Measurements from ENCODE around the gene PSMD3. TPM values are rescaled to one million over a fixed set of nuclear protein-coding genes. Genes with fewer than 3 reads are reported as not detected.

Gene PSMD3
- total RNA-seq, 2 donors from 2014 or later: 69.0 to 92.8 TPM

DNA sequence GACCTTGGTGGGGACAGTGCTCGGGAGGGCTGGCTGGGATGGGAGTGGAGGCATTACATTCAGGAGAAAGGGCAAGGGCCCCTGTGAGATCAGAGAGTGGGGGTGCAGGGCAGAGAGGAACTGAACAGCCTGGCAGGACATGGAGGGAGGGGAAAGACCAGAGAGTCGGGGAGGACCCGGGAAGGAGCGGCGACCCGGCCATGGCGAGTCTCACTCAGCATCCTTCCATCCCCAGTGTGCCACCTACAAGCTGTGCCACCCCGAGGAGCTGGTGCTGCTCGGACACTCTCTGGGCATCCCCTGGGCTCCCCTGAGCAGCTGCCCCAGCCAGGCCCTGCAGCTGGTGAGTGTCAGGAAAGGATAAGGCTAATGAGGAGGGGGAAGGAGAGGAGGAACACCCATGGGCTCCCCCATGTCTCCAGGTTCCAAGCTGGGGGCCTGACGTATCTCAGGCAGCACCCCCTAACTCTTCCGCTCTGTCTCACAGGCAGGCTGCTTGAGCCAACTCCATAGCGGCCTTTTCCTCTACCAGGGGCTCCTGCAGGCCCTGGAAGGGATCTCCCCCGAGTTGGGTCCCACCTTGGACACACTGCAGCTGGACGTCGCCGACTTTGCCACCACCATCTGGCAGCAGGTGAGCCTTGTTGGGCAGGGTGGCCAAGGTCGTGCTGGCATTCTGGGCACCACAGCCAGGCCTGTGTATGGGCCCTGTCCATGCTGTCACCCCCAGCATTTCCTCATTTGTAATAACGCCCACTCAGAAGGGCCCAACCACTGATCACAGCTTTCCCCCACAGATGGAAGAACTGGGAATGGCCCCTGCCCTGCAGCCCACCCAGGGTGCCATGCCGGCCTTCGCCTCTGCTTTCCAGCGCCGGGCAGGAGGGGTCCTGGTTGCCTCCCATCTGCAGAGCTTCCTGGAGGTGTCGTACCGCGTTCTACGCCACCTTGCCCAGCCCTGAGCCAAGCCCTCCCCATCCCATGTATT lies 35.7 kb downstream of the PSMD3 start:
- DNase-seq: no peak
- ATAC-seq: no peak

DNA sequence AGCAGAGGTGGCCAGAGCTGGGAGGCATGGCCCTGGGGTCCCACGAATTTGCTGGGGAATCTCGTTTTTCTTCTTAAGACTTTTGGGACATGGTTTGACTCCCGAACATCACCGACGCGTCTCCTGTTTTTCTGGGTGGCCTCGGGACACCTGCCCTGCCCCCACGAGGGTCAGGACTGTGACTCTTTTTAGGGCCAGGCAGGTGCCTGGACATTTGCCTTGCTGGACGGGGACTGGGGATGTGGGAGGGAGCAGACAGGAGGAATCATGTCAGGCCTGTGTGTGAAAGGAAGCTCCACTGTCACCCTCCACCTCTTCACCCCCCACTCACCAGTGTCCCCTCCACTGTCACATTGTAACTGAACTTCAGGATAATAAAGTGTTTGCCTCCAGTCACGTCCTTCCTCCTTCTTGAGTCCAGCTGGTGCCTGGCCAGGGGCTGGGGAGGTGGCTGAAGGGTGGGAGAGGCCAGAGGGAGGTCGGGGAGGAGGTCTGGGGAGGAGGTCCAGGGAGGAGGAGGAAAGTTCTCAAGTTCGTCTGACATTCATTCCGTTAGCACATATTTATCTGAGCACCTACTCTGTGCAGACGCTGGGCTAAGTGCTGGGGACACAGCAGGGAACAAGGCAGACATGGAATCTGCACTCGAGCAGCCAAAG lies 36.9 kb downstream of the PSMD3 start:
- no peak for ATAC-seq
- peak; percentile 48 for DNase-seq
- intact Hi-C loops (cut with DNase I): loop anchor here (5.0 to 10.0 kb wide), 3 partner anchors 160 to 267 kb away; partner anchors contain the start of genes CDC6 (in 1 of the 2) and RAPGEFL1 (in 1 of the 2)

More for the DNA sequence above, 35.7 kb downstream of the PSMD3 start:
- intact Hi-C loops (cut with DNase I): loop anchor here (5.0 to 10.0 kb wide), 3 partner anchors 161 to 269 kb away; partner anchors contain the start of genes CDC6 (in 1 of the 2) and RAPGEFL1 (in 1 of the 2)

DNA sequence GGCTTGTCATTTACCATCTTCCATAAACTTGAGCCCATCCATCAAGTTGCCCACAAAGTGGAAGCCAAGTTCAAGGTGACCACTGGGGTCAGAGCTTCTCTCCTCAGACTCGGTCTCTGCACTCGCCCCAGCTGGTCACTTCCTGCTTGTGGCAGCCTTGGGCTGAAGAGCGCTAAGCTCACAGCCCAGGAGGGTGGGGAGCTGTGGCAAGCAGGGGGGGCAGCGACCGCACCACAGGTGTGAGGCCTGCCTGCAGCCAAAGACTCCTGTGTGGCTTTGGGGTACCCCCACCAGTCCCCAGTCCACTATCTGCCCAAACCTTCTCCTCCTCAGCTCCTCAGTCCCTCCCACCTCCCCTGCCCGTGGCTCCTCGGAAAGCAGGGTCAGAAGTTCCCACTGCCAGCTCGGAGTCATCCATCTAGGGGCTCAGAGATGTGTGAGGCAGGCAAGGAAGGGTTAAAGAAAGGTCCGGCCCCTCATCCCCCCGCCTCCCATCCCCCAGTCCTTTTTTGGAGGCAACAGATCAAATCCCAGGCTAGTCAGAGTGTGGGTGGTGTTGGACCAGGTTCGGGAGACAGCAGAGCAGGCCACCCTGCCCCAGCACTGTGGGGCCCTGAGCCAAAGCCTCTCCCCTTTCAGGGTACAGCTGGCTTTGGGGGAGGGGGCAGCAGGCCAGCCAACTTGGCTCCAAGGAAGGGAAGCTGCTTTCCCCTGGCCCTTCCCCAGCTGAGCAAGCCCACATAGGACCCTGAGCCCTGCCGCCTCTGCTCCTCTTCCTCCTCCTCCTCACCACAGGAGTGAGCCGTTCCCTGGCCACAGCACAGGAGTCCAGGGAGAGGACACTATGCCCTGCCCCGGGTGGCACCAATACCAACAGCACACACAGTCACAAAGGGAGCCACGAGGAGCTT lies 37.9 kb downstream of the PSMD3 start:
- intact Hi-C loops (cut with DNase I): loop anchor here (5.0 to 10.0 kb wide), 3 partner anchors 159 to 266 kb away; partner anchors contain the start of genes CDC6 (in 1 of the 2) and RAPGEFL1 (in 1 of the 2)
- ATAC-seq (peak; percentile 32 to 39), DNase-seq (peak; percentile 63)

DNA sequence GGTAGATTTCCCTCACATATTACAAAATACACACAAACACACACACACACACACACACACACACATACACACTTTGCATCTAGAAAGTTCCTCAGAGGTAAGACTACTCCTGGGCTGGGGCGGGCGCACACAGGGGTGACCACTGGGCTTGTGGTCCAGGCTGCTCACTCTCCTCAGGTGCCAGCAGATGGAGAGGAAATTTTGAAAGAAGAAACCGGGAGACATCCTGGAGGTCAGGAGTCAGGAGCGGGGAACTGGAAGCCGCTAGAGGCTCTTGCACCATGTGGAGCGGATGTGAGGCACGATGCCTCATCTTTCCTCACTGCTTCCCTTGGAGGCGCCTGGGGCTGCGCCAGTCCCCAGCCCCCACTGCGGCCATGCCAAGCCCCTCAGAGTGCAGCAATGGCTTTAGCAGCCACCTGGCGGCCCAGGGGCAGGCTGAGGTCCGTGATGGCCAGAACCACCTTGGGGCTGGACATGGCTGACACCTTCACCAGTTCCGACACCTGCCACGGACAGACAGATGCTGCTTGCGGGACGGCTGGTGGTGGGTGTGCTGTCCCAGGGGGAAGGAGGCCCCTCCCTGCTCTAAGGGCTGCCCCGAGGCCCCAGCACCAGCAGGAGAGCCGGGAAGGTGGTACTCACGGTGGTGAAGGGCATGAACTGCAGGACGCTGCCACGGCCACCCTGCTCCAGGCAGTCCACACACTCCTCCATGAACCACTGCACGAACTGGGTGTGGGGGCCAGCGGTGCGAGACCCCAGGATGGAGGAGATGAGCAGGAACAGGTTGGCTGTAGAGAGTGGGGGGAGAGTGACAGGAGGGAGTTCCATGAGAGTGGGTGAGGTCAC lies 38.8 kb downstream of the PSMD3 start:
- peak in 1 of 2 donors; percentile 11 for ATAC-seq
- intact Hi-C loops (cut with DNase I): loop anchor here (5.0 to 10.0 kb wide), 3 partner anchors 158 to 265 kb away; partner anchors contain the start of genes CDC6 (in 1 of the 2) and RAPGEFL1 (in 1 of the 2)

DNA sequence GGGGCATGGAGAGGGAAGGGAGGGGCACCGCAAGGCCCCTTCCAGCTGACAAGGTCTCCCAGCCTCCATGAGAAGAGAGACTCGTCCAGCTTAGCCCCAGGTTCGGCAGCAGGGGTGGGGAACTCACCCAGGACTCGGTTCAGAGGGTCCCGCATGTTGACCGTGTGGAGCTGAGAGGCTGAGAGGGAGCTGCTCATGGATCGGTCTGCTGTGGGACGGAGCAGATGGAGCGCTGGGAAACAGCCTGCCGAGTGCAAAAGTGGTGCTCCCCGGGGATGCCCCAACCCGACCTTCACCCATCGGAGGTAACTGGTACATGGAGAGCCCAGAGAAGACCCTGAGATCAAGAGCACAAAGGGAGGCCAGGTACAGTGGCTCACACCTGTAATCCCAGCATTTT lies 39.5 kb downstream of the PSMD3 start:
- intact Hi-C loops (cut with DNase I): no loop called here
- no peak for ATAC-seq
- DNase-seq: no peak

More for the DNA sequence above, 38.8 kb downstream of the PSMD3 start:
- DNase-seq: peak; percentile 48

DNA sequence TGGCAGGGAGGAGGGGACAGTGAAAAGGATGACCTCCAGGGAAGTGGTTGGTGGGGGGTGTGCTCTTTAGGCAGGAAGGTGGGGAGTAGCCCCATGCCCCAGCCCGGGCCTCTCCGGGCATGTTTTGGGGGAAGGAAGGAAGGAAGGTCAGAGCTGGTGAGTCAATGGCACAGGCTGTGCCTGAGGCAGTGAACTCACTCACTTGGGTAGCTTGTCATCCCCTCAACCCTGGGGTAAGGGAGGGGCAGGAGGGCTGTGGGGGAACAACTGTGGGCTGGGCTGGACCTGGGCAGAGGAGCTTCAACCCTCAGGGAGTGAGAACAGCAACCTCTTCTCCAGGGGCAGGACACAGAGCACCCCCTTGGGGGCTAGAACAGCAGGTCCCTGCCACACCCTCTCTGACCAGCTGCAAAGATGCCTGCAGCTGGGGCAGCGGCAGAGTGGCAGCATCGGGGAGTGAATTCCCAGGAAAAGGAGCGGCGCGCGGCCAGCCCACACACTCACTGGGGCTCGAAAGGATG lies 40.9 kb downstream of the PSMD3 start:
- peak; percentile 50 for DNase-seq
- intact Hi-C loops (cut with DNase I): no loop called here
- peak; percentile 3 to 20 for ATAC-seq

DNA sequence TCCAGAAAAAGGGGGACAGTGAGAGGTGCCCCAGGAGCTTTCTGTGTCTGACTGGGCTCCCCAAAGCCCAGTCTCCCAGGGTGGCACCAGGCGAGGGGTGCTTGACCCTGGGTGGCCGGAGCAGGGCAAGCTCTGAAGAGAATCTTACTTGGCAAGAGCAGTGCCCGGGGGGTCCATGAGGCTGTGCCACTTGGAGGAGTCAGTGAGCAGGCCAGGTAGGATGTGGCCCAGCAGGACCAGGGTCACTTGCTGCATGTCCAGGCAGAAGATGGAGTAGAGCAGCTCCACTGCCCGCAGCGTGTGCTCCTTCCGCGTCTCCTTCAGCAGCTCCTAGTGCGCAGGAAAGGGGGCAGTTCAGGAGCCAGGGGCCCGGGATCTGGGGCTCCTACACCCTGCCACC lies 41.9 kb downstream of the PSMD3 start:
- intact Hi-C loops (cut with DNase I): no loop called here
- ATAC-seq (no peak), DNase-seq (no peak)

DNA sequence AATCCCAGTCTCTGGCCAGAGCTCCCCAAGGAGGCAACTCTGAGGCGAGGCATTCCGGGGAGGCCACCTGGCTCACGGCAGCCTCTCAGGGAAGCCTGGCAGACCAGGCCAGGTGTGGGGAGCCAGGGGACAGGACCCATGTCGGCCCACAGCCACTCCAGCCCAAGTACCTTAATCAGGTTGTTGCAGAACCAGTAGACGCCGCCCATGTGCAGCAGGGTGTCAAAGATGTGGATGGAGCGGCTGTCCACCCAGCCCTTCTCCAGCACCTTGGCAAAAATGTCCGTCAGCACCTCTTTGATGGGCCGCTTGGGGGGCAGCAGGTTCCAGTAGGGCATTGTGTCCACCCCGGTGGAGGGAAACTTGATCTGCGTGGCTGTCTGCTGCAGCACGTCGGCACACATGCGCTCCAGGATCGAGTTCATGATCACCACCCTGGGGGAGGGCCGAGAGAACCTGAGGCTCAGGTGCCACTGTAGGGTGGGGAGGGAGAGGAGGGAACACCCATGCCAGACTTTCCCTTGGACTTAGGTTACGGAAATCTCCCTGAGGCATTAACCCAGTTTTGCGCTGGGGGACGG lies 42.4 kb downstream of the PSMD3 start:
- intact Hi-C loops (cut with DNase I): no loop called here
- DNase-seq (no peak), ATAC-seq (no peak)

DNA sequence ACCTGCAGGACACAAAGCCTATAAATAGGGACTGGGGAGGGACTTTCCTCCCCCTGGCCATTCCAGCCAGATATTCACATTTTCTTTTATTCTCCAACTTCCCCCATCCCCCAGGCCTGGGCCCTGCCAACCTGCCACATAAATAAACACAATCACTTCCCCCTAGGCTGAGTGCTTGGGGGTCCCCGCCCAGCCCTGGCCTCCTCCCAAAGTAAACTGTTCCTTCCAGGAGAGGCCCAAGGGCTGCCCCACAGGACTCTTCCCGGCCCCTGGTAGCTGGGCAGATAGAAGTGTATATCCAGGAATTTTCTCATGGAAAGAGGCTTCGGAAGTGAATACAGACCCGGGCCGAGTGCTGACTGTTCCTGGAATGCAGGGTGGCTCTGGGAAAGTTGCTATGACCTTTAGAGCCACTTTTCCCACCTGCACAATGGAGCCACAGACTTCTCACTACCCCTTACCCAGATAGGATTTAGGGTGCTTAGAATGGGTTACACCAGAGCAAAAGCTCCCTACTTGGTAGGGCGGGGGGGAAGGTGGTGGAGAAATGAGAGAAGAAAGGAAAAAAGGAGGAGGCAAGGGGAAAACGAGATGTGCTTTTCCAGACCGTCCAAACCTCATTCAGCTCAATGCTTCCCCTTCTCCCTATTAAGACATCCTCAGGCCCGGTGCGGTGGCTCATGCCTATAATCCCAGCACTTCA lies 43.1 kb downstream of the PSMD3 start:
- intact Hi-C loops (cut with DNase I): no loop called here
- ATAC-seq (peak in 1 of 2 donors; percentile 18), DNase-seq (peak; percentile 86)

DNA sequence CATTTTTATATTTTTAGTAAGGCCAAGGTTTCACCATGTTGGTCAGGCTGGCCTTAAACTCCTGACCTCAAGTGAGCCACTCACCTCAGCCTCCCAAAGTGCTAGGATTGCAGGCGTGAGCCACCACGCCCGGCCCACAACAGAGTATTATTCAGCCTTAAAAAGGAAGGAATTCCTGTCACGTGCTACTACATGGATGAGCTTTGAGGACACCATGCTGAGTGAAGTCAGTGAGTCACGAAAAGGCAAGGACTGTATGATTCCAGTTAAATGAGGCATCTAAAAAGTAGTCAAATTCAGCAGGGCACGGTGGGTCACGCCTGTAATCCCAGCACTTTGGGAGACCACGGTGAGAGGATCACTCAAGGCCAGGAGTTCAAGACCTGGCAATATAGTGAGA lies 44.3 kb downstream of the PSMD3 start:
- ATAC-seq (no peak), DNase-seq (no peak)
- intact Hi-C loops (cut with DNase I): loop anchor here in 1 of 2 donors (5.0 kb wide), 1 partner anchor 42 kb away; no protein-coding TSS in a partner anchor

DNA sequence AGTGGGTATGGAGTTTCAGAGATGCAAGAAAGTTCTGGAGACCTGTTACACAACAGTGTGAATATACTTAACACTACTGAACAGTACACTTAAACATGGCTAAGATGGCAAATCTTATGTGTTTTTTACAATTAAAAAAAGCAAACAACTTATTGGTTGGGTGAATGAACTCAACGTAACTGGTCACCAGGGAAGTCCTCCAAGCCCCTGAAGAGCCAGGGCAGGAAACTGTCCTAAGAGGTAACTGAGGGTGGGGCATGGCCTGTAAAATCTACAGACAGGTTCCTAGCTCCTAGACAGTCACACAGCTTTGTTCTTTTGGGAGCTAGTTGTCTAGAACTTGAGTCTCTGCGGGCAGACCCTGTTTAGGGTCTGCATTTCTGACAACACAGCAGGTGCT lies 45.0 kb downstream of the PSMD3 start:
- no peak for DNase-seq
- intact Hi-C loops (cut with DNase I): loop anchor here in 1 of 2 donors (5.0 kb wide), 1 partner anchor 42 kb away; no protein-coding TSS in a partner anchor
- ATAC-seq: no peak

DNA sequence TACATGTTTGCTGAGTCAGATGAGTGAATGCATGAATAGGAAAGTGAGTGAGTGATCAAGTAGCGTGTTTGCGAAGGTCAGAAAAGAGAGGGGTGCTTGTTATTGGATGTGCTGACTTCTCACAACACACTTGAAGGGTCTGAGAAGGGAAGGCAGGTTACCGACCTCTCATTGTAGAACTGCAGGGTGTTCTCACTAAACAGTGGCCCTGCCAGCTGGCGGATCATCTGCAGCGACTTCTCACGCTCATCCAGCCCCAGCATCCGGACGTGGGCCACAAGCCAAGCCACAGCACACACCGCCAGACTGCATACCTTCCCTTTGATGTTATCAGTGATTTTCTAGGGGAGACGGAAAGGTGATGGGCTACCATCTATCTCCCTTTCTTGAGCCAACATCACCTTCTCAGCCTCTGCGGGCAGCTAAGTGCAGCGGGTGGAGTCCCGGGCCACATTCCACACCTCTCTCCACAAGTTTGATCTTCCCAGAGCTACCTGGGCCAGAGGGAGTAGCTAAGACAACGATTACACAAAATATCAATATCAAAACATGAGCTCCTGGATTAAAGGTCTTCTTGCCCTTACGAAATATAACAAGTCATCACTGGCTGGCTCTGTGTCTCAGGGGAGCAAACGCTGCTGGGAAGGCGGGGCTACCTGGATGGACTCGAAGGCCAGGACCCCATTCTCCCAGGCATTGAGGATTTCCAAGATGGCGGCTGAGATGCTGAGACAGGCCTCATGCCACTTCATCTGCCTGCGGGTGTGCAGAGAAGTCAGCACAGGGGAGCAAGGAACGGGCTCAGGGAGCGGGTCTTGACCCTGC lies 45.6 kb downstream of the PSMD3 start:
- intact Hi-C loops (cut with DNase I): loop anchor here in 1 of 2 donors (5.0 kb wide), 1 partner anchor 41 kb away; no protein-coding TSS in a partner anchor
- ATAC-seq (no peak), DNase-seq (no peak)

DNA sequence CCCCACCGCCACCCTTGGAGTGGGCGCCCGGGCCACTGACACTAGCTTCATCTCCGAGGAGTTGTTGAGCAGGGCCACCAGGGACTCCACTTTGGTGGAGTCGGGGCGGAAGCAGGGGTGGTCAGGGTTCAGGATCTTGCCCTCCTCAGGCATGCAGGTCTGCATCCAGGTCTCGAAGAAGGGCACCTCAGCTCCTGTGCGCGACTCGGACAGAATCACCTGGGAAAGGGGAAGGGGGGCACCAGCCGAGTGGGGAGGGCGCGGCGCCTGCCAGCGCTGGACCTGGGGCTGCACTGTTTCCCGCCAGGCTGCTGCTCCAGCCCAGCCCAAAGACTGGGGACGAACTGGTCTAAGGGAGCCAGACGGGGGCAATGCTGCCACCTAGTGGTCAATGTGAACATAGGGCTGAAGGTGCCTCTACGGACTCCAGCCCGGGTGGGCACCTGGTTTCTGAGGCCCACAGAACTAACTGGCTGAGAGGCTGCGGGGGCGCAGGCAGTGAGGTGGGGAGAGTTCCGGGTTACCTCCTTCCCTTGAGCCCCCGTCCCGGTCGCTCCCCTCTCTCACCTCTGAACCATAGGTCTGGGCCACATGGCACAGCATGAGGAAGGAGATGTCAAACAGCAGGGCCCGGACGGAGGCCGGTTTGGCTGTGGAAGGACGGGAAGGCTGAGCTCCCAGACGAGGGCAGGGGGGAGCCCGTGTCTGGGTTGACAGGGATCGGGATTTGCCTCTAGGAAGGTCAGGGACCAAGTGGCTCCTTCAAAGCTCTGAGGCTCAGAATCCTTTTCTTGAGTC lies 46.4 kb downstream of the PSMD3 start:
- DNase-seq: peak; percentile 87
- intact Hi-C loops (cut with DNase I): loop anchor here in 1 of 2 donors (5.0 kb wide), 1 partner anchor 40 kb away; no protein-coding TSS in a partner anchor

DNA sequence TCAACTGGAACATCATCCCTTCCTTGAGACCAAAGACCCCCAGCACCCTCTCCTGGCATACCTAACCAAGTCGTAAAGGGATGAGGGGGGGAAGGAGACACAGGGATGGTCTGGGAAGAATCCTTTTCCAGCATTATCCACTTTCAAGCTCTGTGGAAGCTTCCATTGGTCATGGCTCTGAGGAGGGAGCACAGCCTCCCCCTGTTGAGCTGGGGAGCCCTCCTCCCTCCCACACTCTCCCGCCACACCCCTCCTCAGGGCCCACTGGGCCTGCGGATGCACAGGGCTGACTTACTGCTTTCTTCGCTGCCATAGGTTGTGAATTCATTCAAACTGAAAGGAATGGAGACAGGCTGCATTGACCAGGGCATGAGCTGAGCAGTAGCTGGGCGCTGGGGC lies 47.0 kb downstream of the PSMD3 start:
- ATAC-seq: no peak
- DNase-seq: no peak
- intact Hi-C loops (cut with DNase I): loop anchor here in 1 of 2 donors (5.0 kb wide), 1 partner anchor 40 kb away; no protein-coding TSS in a partner anchor

More for the DNA sequence above, 46.4 kb downstream of the PSMD3 start:
- peak; percentile 94 to 95 for ATAC-seq
